ENCODE measurements around the gene ULK4.

DNA sequence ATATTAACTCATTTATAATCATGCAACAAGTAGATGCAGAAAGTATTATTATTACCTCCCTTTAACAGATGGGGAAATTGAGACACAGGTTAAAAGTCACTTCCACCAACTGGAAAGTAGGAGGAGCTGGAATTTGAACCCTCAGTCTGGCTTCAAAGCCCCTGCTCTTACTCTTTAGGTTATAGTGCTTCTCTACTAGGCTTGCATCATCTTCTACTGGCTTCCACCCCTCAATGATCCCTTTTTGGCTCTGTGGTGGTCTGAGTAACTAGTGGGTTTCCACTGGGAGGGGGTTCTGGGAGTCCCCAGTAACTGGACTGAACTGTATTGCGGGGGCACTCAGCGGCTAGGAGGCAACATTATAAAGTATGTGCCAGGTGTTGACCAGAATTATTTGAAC is 671.6 kb downstream of the ULK4 start:
- TF ChIP-seq, protein P1, sequence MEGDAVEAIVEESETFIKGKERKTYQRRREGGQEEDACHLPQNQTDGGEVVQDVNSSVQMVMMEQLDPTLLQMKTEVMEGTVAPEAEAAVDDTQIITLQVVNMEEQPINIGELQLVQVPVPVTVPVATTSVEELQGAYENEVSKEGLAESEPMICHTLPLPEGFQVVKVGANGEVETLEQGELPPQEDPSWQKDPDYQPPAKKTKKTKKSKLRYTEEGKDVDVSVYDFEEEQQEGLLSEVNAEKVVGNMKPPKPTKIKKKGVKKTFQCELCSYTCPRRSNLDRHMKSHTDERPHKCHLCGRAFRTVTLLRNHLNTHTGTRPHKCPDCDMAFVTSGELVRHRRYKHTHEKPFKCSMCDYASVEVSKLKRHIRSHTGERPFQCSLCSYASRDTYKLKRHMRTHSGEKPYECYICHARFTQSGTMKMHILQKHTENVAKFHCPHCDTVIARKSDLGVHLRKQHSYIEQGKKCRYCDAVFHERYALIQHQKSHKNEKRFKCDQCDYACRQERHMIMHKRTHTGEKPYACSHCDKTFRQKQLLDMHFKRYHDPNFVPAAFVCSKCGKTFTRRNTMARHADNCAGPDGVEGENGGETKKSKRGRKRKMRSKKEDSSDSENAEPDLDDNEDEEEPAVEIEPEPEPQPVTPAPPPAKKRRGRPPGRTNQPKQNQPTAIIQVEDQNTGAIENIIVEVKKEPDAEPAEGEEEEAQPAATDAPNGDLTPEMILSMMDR (tag by site-specific recombination; IDR thresholded peaks at IDR 0.05) = no peak
- TF ChIP-seq ZNF354C (tag by site-specific recombination; IDR thresholded peaks at IDR 0.05; ENCODE audit: borderline replicate concordance, low read depth) (no peak), ZBTB17 (tag by site-specific recombination; IDR thresholded peaks at IDR 0.05) (no peak), YY1 (tag by site-specific recombination; IDR thresholded peaks at IDR 0.05) (no peak), ZNF664 (tag by site-specific recombination; IDR thresholded peaks at IDR 0.05) (no peak), ZNF140 (tag by site-specific recombination; IDR thresholded peaks at IDR 0.05) (no peak), ZNF776 (tag by site-specific recombination; IDR thresholded peaks at IDR 0.05; ENCODE audit: borderline replicate concordance) (no peak)
- TF ChIP-seq, protein P2, sequence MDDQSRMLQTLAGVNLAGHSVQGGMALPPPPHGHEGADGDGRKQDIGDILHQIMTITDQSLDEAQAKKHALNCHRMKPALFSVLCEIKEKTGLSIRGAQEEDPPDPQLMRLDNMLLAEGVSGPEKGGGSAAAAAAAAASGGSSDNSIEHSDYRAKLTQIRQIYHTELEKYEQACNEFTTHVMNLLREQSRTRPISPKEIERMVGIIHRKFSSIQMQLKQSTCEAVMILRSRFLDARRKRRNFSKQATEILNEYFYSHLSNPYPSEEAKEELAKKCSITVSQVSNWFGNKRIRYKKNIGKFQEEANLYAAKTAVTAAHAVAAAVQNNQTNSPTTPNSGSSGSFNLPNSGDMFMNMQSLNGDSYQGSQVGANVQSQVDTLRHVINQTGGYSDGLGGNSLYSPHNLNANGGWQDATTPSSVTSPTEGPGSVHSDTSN (CRISPR knock-in tag; IDR thresholded peaks at IDR 0.05) = no peak
- TF ChIP-seq, protein P3, sequence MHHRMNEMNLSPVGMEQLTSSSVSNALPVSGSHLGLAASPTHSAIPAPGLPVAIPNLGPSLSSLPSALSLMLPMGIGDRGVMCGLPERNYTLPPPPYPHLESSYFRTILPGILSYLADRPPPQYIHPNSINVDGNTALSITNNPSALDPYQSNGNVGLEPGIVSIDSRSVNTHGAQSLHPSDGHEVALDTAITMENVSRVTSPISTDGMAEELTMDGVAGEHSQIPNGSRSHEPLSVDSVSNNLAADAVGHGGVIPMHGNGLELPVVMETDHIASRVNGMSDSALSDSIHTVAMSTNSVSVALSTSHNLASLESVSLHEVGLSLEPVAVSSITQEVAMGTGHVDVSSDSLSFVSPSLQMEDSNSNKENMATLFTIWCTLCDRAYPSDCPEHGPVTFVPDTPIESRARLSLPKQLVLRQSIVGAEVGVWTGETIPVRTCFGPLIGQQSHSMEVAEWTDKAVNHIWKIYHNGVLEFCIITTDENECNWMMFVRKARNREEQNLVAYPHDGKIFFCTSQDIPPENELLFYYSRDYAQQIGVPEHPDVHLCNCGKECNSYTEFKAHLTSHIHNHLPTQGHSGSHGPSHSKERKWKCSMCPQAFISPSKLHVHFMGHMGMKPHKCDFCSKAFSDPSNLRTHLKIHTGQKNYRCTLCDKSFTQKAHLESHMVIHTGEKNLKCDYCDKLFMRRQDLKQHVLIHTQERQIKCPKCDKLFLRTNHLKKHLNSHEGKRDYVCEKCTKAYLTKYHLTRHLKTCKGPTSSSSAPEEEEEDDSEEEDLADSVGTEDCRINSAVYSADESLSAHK (tag by site-specific recombination; IDR thresholded peaks at IDR 0.05) = no peak
